ENCODE measurements around the gene CD33.

The CD33 gene

DNA sequence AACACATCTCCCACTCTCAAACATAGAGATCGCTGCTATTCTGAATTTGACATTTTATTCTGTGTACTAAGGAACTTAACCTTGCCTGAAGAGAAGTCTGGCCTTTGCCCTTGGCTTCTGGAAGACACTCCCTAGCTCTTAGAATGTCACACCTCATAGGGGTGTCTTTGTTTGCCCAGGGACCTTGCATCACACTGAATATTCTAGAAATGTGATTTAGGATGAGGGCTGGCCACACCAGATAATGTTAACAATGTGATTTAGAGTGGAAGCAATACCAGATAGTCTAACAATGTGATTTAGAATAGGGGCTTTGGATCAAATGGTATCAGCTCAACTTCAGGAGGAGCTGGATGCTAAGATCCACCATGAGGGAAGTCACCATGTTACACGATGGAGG is 32.6 kb downstream of the CD33 start:
- no peak overlapping the region for H3K4me3 ChIP-seq (replicated peaks; ENCODE audit: low read depth, low read length)
- TF ChIP-seq, protein P1, sequence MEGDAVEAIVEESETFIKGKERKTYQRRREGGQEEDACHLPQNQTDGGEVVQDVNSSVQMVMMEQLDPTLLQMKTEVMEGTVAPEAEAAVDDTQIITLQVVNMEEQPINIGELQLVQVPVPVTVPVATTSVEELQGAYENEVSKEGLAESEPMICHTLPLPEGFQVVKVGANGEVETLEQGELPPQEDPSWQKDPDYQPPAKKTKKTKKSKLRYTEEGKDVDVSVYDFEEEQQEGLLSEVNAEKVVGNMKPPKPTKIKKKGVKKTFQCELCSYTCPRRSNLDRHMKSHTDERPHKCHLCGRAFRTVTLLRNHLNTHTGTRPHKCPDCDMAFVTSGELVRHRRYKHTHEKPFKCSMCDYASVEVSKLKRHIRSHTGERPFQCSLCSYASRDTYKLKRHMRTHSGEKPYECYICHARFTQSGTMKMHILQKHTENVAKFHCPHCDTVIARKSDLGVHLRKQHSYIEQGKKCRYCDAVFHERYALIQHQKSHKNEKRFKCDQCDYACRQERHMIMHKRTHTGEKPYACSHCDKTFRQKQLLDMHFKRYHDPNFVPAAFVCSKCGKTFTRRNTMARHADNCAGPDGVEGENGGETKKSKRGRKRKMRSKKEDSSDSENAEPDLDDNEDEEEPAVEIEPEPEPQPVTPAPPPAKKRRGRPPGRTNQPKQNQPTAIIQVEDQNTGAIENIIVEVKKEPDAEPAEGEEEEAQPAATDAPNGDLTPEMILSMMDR (IDR thresholded peaks at IDR 0.05; ENCODE audit: low read length, missing control alignments), result no peak
- no peak for DNase-seq (ENCODE audit: low read depth)

DNA sequence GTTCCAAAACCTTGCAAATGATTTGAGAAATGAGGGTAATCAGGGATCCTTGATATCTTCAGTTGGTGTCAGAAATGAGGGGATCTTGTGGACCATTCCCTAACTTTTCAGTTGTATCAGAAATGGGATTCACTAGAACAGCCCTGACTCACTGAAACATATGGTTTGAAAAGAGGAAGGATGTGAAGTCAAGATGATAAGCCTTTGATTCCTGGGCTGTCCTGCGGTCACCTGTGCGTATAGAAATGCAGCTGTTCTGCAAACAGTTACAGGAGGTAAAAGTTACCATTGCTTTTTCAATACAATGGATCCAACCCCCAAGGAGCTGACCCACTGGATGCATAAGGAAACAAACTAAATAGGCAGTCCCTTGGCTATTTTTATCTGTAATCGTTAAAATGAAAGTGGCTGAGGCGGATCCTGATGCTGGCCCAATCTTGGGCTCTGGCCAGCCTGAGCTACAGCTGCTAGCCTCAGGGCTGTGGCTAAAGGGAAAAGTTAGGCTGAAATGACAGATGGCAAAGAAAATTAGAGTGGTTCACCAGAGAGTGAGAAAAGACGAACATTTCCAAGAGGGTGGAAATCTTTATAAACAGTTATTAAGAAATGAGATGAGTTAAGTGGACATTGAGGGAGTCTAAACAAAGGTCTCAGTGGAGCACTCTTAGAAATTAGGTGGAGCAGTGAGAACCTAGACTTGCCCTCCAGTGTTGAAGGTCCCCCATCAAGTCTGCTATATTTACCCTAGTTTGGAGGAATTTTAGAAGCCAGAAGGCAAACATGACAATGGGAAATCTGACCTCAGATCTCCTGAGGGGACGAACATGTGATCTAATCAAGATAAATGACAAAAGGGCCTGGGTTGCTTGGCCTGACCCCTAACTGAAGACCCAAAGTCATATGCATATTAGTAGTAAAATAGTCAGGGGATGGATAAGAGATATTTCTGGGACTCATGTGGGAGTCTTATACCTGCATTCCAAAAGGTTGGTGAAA is 33.6 kb downstream of the CD33 start:
- DNase-seq (ENCODE audit: low read depth), result no peak
- TF ChIP-seq, protein P1 (IDR thresholded peaks at IDR 0.05; ENCODE audit: low read length, missing control alignments), result no peak
- H3K4me3 ChIP-seq (replicated peaks; ENCODE audit: low read depth, low read length), result no peak overlapping the region

DNA sequence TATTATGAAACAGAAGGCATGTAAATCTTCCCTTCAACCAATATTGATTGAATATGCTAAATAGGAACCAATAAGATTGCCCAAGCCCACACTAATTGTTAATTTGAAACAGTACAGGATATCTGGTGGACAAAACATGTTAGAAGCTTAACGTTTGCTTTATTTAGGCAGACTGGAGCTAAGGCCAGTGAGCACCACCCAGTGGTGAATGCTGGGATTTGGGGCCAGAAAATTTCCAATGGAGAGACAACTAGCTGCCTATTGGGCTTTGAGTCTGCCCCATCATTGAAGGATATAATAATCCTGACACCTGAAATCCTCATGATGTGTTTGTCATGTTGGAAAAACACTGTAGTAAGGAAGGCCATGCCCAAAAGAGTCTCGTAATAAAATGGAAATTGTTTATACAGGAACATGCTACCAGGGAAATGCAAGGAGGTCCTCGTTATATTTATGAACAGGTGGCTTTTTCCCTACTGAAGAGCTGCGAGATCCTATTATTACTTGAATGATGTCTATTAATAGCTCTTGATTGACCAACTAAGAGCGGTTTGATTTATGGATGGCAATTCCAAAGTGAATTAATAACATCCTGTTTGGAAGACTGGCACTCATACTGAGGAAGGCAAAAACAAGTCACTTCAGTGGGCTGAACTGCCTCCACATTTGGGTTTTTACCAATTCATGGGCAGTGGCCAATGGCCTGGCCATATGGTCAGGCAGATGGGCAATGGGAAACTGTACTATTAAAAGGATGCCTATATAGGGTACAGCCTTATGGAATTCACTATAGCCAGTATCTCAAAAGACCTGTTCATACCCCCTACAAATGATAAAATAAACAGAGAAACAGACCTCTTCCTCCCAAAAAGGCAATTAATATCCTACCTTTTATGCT is 34.7 kb downstream of the CD33 start:
- TF ChIP-seq, protein P1 (IDR thresholded peaks at IDR 0.05; ENCODE audit: low read length, missing control alignments), result peak; percentile 89
- peak; percentile 43 for DNase-seq (ENCODE audit: low read depth)

DNA sequence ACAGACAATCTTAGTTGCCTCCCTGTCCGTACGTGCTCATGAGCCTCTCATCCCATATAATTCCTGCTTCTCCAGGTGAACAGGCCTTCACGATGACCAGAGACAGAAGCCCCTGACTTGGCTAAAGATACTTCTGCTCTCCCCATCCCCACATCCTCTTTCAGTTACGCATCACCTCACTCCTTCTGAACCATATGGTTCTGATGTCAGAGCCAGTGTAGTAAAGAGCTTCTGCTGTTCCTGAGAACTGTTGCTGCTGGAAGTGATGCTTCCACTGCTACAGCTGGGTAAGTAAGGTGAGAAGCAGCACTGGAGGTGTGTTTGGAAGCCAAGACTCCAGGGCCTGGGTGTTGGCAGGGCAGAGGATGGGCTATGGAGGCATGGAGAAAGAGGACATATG is 38.9 kb downstream of the CD33 start:
- TF ChIP-seq, protein P1 (IDR thresholded peaks at IDR 0.05; ENCODE audit: low read length, missing control alignments), result no peak
- no peak overlapping the region for H3K4me3 ChIP-seq (replicated peaks; ENCODE audit: low read depth, low read length)
- DNase-seq (ENCODE audit: low read depth), result no peak

More for the DNA sequence above, 34.7 kb downstream of the CD33 start:
- no peak overlapping the region for H3K4me3 ChIP-seq (replicated peaks; ENCODE audit: low read depth, low read length)

DNA sequence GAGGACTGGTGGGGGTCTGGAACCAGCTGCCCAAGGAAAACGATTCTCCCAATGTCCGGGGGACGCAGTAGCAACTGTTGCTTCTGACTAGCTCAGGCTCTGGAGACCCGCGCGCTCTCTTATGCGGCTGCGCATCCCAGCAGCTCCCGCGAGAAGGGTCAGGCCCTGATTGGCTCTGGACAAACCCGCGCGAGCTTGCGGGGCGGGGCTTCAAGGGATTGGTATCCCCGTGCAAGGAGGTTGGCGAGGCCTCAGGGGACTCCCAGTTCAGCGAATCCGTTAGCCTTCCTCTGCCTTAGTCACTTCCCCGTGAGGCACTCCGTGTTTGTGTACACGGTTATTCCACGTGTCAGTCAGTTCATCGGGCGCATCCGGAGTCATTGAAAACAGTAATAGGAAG is 46.2 kb downstream of the CD33 start:
- DNase-seq (ENCODE audit: low read depth), result no peak
- H3K4me3 ChIP-seq (replicated peaks; ENCODE audit: low read depth, low read length), result no peak overlapping the region
- TF ChIP-seq, protein P1 (IDR thresholded peaks at IDR 0.05; ENCODE audit: low read length, missing control alignments), result no peak

DNA sequence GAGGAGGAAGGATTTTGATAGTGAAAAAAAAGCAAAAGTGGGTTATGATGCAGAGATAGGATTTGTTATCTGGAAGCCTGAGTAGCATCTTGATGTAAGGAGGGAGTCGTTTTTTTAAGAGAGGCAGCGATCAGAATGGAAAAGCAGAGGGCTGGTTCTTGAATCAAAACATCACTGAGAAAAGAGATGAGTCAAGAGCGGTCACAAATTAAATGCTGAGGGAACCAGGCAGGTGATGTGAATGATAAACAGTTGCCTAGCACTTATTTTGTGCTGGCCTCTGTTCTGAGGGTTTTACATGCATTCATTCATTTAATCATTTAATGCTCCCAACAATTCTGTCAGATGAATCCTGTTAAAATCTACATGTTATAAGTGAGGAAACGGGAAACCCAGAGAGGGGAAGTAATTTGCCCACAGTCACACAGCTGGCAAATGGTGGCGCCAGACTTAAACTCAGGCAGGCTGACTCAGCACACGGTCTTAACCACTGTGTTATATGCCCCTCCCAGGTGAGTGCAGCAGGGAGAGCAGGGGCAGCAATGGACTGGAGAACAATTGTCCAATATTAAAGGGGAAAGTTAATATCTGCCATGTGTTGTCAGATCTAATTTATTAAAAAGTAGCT is 47.4 kb downstream of the CD33 start:
- no peak overlapping the region for H3K4me3 ChIP-seq (replicated peaks; ENCODE audit: low read depth, low read length)
- no peak for DNase-seq (ENCODE audit: low read depth)
- TF ChIP-seq, protein P1 (IDR thresholded peaks at IDR 0.05; ENCODE audit: low read length, missing control alignments), result no peak
